ENCODE data around the gene SLC9A3. TPM values are rescaled to one million over a fixed set of nuclear protein-coding genes. Genes with fewer than 3 reads are reported as not detected.
"Not testable (repeated sequence)": the region's sequence is repeated elsewhere in the genome, so short reads cannot be mapped to it uniquely, and the experiment has no call there.

Gene SLC9A3
- total RNA-seq, 1 donor from 2014 or later: 1.6 TPM

DNA sequence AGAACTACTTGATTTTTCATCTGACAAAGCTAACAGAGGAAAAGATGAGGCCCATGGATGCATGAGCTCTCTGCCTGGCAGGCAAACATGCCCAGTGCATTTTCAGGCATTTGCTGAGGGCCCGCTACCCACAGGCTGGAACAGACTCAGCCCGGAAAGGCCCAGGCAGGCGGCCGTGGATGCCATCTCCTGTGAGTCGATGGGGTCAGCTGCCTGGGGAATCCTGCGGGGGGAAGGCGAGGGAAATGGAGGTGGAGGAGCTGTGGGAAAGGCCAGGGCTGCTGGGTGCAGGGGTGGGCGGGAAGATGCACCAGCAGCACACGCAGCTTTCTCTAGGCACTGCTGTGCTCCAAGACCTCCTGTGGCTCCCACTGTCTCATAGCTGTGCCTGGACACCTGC is 13.7 kb downstream of the SLC9A3 start:
- H3K36me3 ChIP-seq (ENCODE audit: control insufficient read depth, insufficient read depth, low read length): no peaks in the 10 kb centered on the region
- FAIRE-seq: no peak
- TF ChIP-seq, protein P1, sequence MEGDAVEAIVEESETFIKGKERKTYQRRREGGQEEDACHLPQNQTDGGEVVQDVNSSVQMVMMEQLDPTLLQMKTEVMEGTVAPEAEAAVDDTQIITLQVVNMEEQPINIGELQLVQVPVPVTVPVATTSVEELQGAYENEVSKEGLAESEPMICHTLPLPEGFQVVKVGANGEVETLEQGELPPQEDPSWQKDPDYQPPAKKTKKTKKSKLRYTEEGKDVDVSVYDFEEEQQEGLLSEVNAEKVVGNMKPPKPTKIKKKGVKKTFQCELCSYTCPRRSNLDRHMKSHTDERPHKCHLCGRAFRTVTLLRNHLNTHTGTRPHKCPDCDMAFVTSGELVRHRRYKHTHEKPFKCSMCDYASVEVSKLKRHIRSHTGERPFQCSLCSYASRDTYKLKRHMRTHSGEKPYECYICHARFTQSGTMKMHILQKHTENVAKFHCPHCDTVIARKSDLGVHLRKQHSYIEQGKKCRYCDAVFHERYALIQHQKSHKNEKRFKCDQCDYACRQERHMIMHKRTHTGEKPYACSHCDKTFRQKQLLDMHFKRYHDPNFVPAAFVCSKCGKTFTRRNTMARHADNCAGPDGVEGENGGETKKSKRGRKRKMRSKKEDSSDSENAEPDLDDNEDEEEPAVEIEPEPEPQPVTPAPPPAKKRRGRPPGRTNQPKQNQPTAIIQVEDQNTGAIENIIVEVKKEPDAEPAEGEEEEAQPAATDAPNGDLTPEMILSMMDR (IDR thresholded peaks at IDR 0.05; ENCODE audit: insufficient read depth, low read length, severe bottlenecking): no peak
- no peak for DNase-seq (ENCODE audit: low read depth)
- H3K4me3 ChIP-seq (ENCODE audit: low read depth, low read length): no peak overlapping the region
- H3K27me3 ChIP-seq (ENCODE audit: control insufficient read depth, insufficient read depth, low read length): peaks cover 9% of the 10 kb centered on the region

DNA sequence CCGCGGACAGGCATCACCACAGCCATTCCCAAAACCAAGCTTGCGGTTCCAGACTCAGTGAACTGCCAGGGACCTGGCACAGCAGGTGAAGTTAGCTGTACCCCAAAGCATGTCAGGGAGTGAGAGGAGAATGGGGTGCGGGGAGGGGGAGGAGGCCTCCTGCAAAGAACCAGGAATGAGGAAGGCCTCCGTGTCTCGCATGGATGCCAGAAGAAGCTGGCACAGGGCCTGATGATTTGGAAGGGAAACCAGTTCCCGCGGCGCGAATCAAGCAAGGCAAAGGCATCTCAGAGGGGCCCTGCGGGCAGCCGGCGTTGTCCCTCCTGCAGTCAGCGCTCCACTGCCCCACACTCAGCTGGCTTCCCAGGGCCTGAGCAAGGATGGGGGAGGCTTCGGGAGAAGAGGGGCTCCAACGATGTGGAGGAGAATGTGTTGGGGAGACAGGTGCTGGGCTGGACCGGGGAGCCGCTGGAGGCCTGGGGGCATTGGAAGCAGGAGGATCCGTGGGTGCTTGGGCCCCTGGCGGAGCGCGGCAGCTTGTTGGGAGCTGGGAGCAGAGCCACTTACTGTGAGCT is 14.6 kb downstream of the SLC9A3 start:
- TF ChIP-seq, protein P1 (IDR thresholded peaks at IDR 0.05; ENCODE audit: insufficient read depth, low read length, severe bottlenecking): no peak
- Histone ChIP-seq H3K4me3 (ENCODE audit: low read depth, low read length) (no peak overlapping the region), H3K27me3 (ENCODE audit: control insufficient read depth, insufficient read depth, low read length) (peaks cover 6% of the 10 kb centered on the region), H3K36me3 (ENCODE audit: control insufficient read depth, insufficient read depth, low read length) (no peaks in the 10 kb centered on the region)
- FAIRE-seq: no peak
- DNase-seq (ENCODE audit: low read depth): no peak

DNA sequence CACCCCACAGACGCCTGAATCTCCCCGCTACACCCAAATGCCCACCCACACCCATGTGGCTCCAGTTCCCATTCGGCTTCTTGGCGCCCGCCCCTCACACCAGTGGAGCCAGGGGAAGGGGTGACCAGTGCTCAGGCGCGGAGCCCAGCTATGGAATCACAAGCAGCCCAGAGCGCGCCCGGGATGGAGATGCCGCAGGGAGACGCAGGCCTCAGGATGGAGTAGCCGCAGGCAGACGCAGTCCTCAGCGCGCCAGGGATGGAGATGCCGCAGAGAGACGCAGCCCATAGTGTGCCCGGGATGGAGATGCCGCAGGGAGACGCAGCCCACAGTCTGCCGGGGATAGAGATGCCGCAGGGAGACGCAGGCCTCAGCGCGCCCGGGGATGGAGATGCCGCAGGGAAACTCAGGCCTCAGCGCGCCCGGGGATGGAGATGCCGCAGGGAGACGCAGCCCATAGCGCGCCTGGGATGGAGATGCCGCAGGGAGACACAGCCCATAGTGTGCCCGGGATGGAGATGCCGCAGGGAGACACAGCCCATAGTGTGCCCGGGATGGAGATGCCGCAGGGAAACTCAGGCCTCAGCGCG is 16.2 kb downstream of the SLC9A3 start:
- FAIRE-seq; DNase-seq (ENCODE audit: low read depth); H3K36me3 ChIP-seq (ENCODE audit: control insufficient read depth, insufficient read depth, low read length); H3K27me3 ChIP-seq (ENCODE audit: control insufficient read depth, insufficient read depth, low read length); H3K4me3 ChIP-seq (ENCODE audit: low read depth, low read length): not testable (repeated sequence)

DNA sequence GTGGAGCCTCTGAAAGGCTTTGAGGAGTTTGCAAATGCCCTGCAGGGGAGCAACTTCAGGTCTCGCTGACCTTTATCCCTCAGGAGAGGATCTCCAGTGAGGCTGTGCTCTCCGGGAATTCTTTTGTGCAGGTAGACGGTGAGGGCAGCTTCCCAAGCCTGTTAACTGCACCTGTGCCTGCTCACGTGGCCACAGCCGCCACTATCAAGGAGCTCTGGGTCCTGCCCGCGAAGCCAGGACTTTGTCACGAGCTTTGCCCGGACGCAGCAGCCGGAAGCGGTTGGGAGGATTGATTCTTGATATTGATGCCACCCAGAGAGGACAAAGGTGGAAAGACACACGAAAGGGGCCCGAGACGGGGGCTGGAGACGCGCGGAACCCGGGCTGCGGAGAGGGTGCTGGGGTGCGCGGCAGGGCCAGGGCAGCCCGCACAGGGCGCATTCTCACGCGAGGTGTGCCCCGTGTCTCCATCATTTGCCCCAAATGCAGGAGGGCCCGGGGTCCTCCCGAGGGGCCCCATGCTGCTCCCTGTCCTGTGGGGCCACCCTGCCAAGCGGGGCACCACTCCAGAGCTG is 18.2 kb downstream of the SLC9A3 start:
- TF ChIP-seq, protein P1 (IDR thresholded peaks at IDR 0.05; ENCODE audit: insufficient read depth, low read length, severe bottlenecking): no peak

DNA sequence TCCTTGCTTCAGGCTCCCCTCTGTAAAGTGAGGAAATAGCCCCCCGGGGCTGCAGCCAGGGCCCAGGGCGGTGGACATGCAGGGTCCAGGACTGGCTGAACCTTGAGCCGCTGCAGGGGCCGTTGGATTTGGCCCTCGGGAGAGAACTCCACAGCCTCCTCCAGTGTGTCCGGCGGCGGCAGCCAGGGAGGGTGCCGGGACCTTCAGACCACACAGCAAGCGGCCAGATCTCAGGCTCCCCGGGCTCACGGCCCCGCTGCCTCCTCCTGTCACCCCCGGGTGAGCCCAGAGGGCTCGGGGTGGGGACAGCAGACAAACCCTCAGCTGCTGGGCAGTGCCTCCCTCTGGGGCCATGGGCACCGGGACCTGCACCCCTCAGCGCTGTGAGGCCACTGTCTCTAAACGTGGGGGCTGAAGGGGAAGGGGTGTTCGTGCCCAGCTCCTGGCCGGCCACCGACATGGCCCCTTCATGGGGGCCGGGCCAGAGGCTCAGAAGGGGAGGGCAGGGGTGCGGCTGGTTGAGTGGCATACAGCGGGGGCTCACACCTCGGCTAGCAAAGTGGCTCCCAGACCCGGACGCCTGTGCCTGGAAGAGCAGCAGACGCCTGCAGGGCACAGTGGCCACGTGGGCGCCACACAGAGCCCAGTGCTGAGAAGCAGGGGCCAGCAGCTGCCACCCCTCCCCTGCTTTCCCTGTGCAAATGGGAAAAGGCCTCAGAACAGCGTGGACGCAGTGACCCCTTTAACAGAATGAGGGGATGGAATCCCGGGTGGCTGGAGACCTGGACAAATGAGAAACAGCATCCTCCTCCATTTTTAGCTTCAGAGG is 19.7 kb downstream of the SLC9A3 start:
- peaks cover 2% of the 10 kb centered on the region for H3K27me3 ChIP-seq (ENCODE audit: control insufficient read depth, insufficient read depth, low read length)
- no peak for FAIRE-seq

More for the DNA sequence above, 18.2 kb downstream of the SLC9A3 start:
- H3K27me3 ChIP-seq (ENCODE audit: control insufficient read depth, insufficient read depth, low read length): peaks cover 6% of the 10 kb centered on the region
- DNase-seq (ENCODE audit: low read depth) (no peak), FAIRE-seq (no peak)
- H3K36me3 ChIP-seq (ENCODE audit: control insufficient read depth, insufficient read depth, low read length): no peaks in the 10 kb centered on the region
- H3K4me3 ChIP-seq (ENCODE audit: low read depth, low read length): no peak overlapping the region

More for the DNA sequence above, 19.7 kb downstream of the SLC9A3 start:
- no peak overlapping the region for H3K4me3 ChIP-seq (ENCODE audit: low read depth, low read length)
- TF ChIP-seq, protein P1 (IDR thresholded peaks at IDR 0.05; ENCODE audit: insufficient read depth, low read length, severe bottlenecking): no peak
- no peak for DNase-seq (ENCODE audit: low read depth)
- H3K36me3 ChIP-seq (ENCODE audit: control insufficient read depth, insufficient read depth, low read length): no peaks in the 10 kb centered on the region
